IMR-90 (cell line): Measurements from ENCODE around the gene CSH2. TPM values are rescaled to one million over a fixed set of nuclear protein-coding genes. Genes with fewer than 3 reads are reported as not detected.

ENCODE experiments used
- ATAC-seq: fragments of 200-7000 bp; cut with Tn5 transposase; 2 replicates; pipeline ENCODE4 v1.9.1; 2020; ENCODE audit warnings: low read depth, mild to moderate bottlenecking, moderate library complexity
- BruUV-seq: library from RNA; stranded (reverse); fragments of 400-500 nt; replicated peaks from 2 replicates; lab custom pipeline; 2021; lab: Mats Ljungman, UMichigan
- CTCF ChIA-PET: fragments of 300-600 bp; formaldehyde crosslinking; extraction: SDS; loops from one replicate; lab custom pipeline; 2021; ENCODE audit warnings: antibody characterized with exemption; lab: Yijun Ruan, JAX
- POLR2A ChIA-PET: fragments of 300-600 bp; sonication (Branson Sonifier 250); formaldehyde crosslinking; loops from one replicate; lab custom pipeline; 2022; ENCODE audit warnings: antibody characterized with exemption; ENCODE audit not compliant: unreplicated experiment; lab: Charles Lee
- DNase-seq: peaks from one replicate; pipeline ENCODE4 v3.0.0; 2013
- H2AFZ ChIP-seq: replicated peaks from 2 replicates; pipeline ENCODE3; 2013; ENCODE audit warnings: low read length, mild to moderate bottlenecking; ENCODE audit not compliant: poor library complexity
- H2AK5ac ChIP-seq: 2 replicates; pipeline ENCODE4 v1.6.1; 2013; ENCODE audit warnings: low read depth, low read length, inconsistent platforms
- H2AK9ac ChIP-seq: replicated peaks from 2 replicates; pipeline ENCODE3; 2013; ENCODE audit warnings: mild to moderate bottlenecking, low read depth, low read length, moderate library complexity; ENCODE audit not compliant: poor library complexity
- H2BK120ac ChIP-seq: 2 replicates; pipeline ENCODE4 v1.6.1; 2013; ENCODE audit warnings: low read depth, low read length, inconsistent platforms
- H2BK15ac ChIP-seq: 3 replicates; pipeline ENCODE4 v1.6.1; 2013; ENCODE audit warnings: low read depth, low read length, inconsistent platforms
- H2BK20ac ChIP-seq: 2 replicates; pipeline ENCODE4 v1.6.1; 2013; ENCODE audit warnings: low read depth, mild to moderate bottlenecking, inconsistent platforms, low read length, moderate library complexity
- H2BK5ac ChIP-seq: 2 replicates; pipeline ENCODE4 v1.6.1; 2013; ENCODE audit warnings: mild to moderate bottlenecking, low read depth, low read length, inconsistent platforms; ENCODE audit not compliant: poor library complexity, severe bottlenecking
- H3K14ac ChIP-seq: replicated peaks from 2 replicates; pipeline ENCODE4 v1.6.1; 2013; ENCODE audit warnings: low read depth, low read length, inconsistent platforms
- H3K18ac ChIP-seq: 2 replicates; pipeline ENCODE4 v1.6.1; 2013; ENCODE audit warnings: low read depth, low read length, control low read depth
- H3K23ac ChIP-seq: 2 replicates; pipeline ENCODE4 v1.6.1; 2013; ENCODE audit warnings: low read depth, low read length, inconsistent platforms
- H3K27ac ChIP-seq: 2 replicates; pipeline ENCODE4 v1.5.1; 2013; ENCODE audit warnings: mild to moderate bottlenecking, control low read depth, low read length; ENCODE audit not compliant: insufficient read depth
- H3K27me3 ChIP-seq: 2 replicates; pipeline ENCODE4 v1.6.1; 2013; ENCODE audit warnings: low read length; ENCODE audit not compliant: control insufficient read depth, insufficient read depth
- H3K36me3 ChIP-seq: 2 replicates; pipeline ENCODE4 v1.6.1; 2013; ENCODE audit warnings: low read length, mixed read lengths; ENCODE audit not compliant: control insufficient read depth, insufficient read depth
- H3K4ac ChIP-seq: 2 replicates; pipeline ENCODE4 v1.6.1; 2013; ENCODE audit warnings: low read depth, low read length, inconsistent platforms
- H3K4me1 ChIP-seq: 2 replicates; pipeline ENCODE4 v1.6.1; 2013; ENCODE audit warnings: low read length, mixed read lengths; ENCODE audit not compliant: control insufficient read depth, insufficient read depth
- H3K4me2 ChIP-seq: 2 replicates; pipeline ENCODE4 v1.6.1; 2013; ENCODE audit warnings: low read depth, mild to moderate bottlenecking, control low read depth, low read length, moderate library complexity
- H3K4me3 ChIP-seq: 2 replicates; pipeline ENCODE4 v1.5.1; 2013; ENCODE audit warnings: low read depth, mild to moderate bottlenecking, control low read depth, low read length, moderate library complexity; ENCODE audit not compliant: insufficient read depth
- H3K56ac ChIP-seq: 2 replicates; pipeline ENCODE4 v1.6.1; 2013; ENCODE audit warnings: low read length, inconsistent platforms; ENCODE audit not compliant: insufficient read depth; ENCODE audit errors: extremely low read depth
- H3K79me1 ChIP-seq, 2 experiments: 2 replicates each; pipeline ENCODE4 v1.6.1; 2013; ENCODE audit warnings: low read length in 2 of 2, inconsistent platforms in 1 of 2, low read depth in 1 of 2
- H3K9ac ChIP-seq: 2 replicates; pipeline ENCODE4 v1.6.1; 2013; ENCODE audit warnings: low read depth, low read length, control low read depth
- H3K9me1 ChIP-seq: 2 replicates; pipeline ENCODE4 v1.6.1; 2013; ENCODE audit warnings: low read length, inconsistent platforms; ENCODE audit not compliant: insufficient read depth
- H3K9me3 ChIP-seq: 2 replicates; pipeline ENCODE4 v1.6.1; 2013; ENCODE audit warnings: low read length; ENCODE audit not compliant: control insufficient read depth, insufficient read depth
- H4K20me1 ChIP-seq: 2 replicates; pipeline ENCODE4 v1.6.1; 2013; ENCODE audit warnings: low read length, inconsistent platforms; ENCODE audit not compliant: insufficient read depth
- H4K5ac ChIP-seq: 2 replicates; pipeline ENCODE4 v1.6.1; 2013; ENCODE audit warnings: mild to moderate bottlenecking, low read depth, low read length, control low read depth
- H4K8ac ChIP-seq, 2 experiments: 2 replicates each; pipeline ENCODE4 v1.6.1; 2013; ENCODE audit warnings: low read depth in 2 of 2, low read length in 2 of 2, control low read depth in 1 of 2, inconsistent platforms in 1 of 2
- H4K91ac ChIP-seq: 2 replicates; pipeline ENCODE4 v1.6.1; 2013; ENCODE audit warnings: low read depth, low read length, inconsistent platforms; ENCODE audit not compliant: insufficient read depth
- BHLHE40 ChIP-seq: fragments of 150-350 bp; IDR thresholded peaks from 2 replicates; pipeline ENCODE4 v1.6.1; 2016; ENCODE audit warnings: mild to moderate bottlenecking, low read depth, low read length
- CEBPB ChIP-seq: IDR thresholded peaks from 2 replicates; pipeline ENCODE4 v1.6.1; 2012; ENCODE audit warnings: low read depth, low read length, improper control_type of control experiment
- CHD1 ChIP-seq: IDR thresholded peaks from 2 replicates; pipeline ENCODE4 v1.6.1; 2012; ENCODE audit warnings: low read depth, low read length, improper control_type of control experiment
- FOS ChIP-seq: fragments of 150-350 bp; IDR thresholded peaks from 2 replicates; pipeline ENCODE4 v1.6.1; 2016; ENCODE audit warnings: low read depth, low read length
- MAFK ChIP-seq: IDR thresholded peaks from 2 replicates; pipeline ENCODE4 v1.6.1; 2012; ENCODE audit warnings: low read depth, low read length, improper control_type of control experiment
- MAZ ChIP-seq: IDR thresholded peaks from 2 replicates; pipeline ENCODE4 v1.6.1; 2012; ENCODE audit warnings: low read depth, mild to moderate bottlenecking, low read length, improper control_type of control experiment, moderate library complexity, borderline replicate concordance
- MXI1 ChIP-seq: IDR thresholded peaks from 2 replicates; pipeline ENCODE4 v1.6.1; 2012; ENCODE audit warnings: low read depth, mild to moderate bottlenecking, low read length, moderate library complexity, borderline replicate concordance
- NFE2L2 ChIP-seq: fragments of 150-350 bp; IDR thresholded peaks from 2 replicates; pipeline ENCODE4 v1.6.1; 2016; ENCODE audit warnings: low read depth, mild to moderate bottlenecking, low read length
- POLR2A ChIP-seq: IDR thresholded peaks from 2 replicates; pipeline ENCODE4 v1.6.1; 2012; ENCODE audit warnings: mild to moderate bottlenecking, low read depth, low read length
- RAD21 ChIP-seq: IDR thresholded peaks from 2 replicates; pipeline ENCODE4 v1.6.1; 2012; ENCODE audit warnings: low read length, improper control_type of control experiment
- RCOR1 ChIP-seq: IDR thresholded peaks from 2 replicates; pipeline ENCODE4 v1.6.1; 2012; ENCODE audit warnings: mild to moderate bottlenecking, low read length, improper control_type of control experiment; ENCODE audit not compliant: insufficient replicate concordance
- RFX5 ChIP-seq: IDR thresholded peaks from 2 replicates; pipeline ENCODE4 v1.8.0; 2012; ENCODE audit warnings: low read depth, mild to moderate bottlenecking, low read length, moderate library complexity
- SMC3 ChIP-seq: fragments of 150-350 bp; IDR thresholded peaks from 2 replicates; pipeline ENCODE4 v1.6.1; 2016; ENCODE audit warnings: low read depth, mild to moderate bottlenecking, antibody characterized with exemption, low read length, moderate library complexity
- USF2 ChIP-seq: fragments of 150-350 bp; IDR thresholded peaks from 2 replicates; pipeline ENCODE4 v1.6.1; 2017; ENCODE audit warnings: mild to moderate bottlenecking, antibody characterized with exemption, low read length, low read depth
- WGBS, 2 experiments: methylation state at CpG; one replicate each; pipeline versions ENCODE4 v1.1.5 to v1.1.7; 2013; ENCODE audit warnings: missing lambda C conversion rate in 2 of 2; ENCODE audit not compliant: insufficient read length in 1 of 2; ENCODE audit errors: extremely low coverage in 2 of 2; 5-methylcytosine and 5-hydroxymethylcytosine counted together
- dilution Hi-C: fragments of 300-500 bp; cut with HindIII; formaldehyde crosslinking; loops from one replicate; pipeline ENCODE4 v1.14.3; 2018; ENCODE audit warnings: low sequenced_read_pairs; ENCODE audit not compliant: unreplicated experiment
- in situ Hi-C: fragments of 300-500 bp; cut with MboI; formaldehyde crosslinking; loops from 3 replicates; pipeline ENCODE4 v1.14.3; 2019; ENCODE audit warnings: low sequenced_read_pairs, inconsistent platforms, mixed read lengths
- intact Hi-C: fragments of 100-400 bp; cut with micrococcal nuclease; formaldehyde crosslinking; loops from 2 replicates; pipeline ENCODE4 v1.10.0; 2022
- polyA plus RNA-seq, 3 experiments: library from polyadenylated mRNA; depleted of rRNA; stranded (reverse); fragments of >200 nt; gene quantifications; 2 replicates each; pipeline ENCODE4 v1.2.3, GENCODE V29; 2012; ENCODE audit warnings: low replicate concordance in 1 of 3
- total RNA-seq: library from RNA; depleted of rRNA; stranded (reverse); fragments of >200 nt; gene quantifications from 2 replicates; pipeline ENCODE4 v1.2.3, GENCODE V29; 2012
- TF ChIP-seq, protein P1 (sequence below): conservative IDR thresholded peaks from 2 replicates; pipeline ENCODE4 v1.5.1; 2012; ENCODE audit warnings: mild to moderate bottlenecking, low read depth, low read length, improper control_type of control experiment

The CSH2 gene
- total and polyA plus RNA-seq, 2 of the 4 experiments (the other 2 are of a cell fraction): not detected

DNA sequence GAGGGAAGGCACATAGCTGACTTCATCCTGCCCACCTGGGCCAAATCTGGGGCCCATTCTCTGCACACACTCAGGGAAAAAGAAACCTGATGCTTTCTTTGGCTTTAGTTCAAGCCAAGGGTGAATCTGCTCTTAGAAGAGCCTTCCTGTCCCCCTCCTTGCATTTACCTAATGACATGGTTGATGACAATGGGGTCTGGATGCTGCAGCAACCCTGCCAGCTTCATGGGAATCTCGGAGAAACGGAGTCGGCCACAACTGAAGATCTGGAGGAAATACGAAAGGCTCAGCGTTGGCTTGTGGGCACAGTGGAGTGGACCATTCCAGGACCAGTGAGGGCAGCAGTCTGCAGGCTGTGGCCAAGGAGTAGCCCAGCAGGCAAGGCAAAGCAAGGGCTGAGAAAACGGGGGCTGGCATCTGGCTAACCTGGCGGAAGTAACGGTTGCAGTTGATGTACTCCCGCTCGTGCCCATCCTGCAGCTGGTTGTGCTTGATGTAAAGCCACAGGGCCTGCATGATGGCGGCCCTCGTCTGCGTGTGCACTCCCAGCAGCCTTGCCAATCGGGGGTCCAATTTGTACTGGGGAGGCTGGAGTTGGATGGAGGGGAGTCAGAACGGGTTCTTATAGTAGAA is 39.6 kb downstream of the CSH2 start:
- POLR2A ChIA-PET: interaction anchor here (0.7 kb wide), 1 partner anchor 17 kb away, joined by 3 read pairs; no protein-coding TSS in a partner anchor

More for the DNA sequence above, 39.6 kb downstream of the CSH2 start:
- Histone ChIP-seq H3K23ac (no peak overlapping the region), H3K4ac (no peak overlapping the region), H3K36me3 (peaks cover 71% of the 10 kb centered on the region), H3K9ac (no peak overlapping the region), H3K27ac (no peak overlapping the region), H3K4me3 (no peak overlapping the region), H3K18ac (no peak overlapping the region), H3K14ac (no peak overlapping the region), H3K27me3 (no peaks in the 10 kb centered on the region), H4K91ac (no peak overlapping the region), H3K56ac (no peak overlapping the region), H2BK15ac (no peak overlapping the region), H2BK120ac (no peak overlapping the region), H3K4me1 (peaks cover 7% of the 10 kb centered on the region), H2AK9ac (peak overlapping the region; percentile 82), H4K20me1 (peaks cover 51% of the 10 kb centered on the region), H2AK5ac (no peak overlapping the region), H2BK5ac (peak overlapping the region; percentile 6), H2AFZ (no peak overlapping the region), H4K5ac (no peak overlapping the region), H3K79me1 (peaks cover 21 to 79% of the 10 kb centered on the region in 2 experiments), H2BK20ac (no peak overlapping the region), H3K9me1 (no peaks in the 10 kb centered on the region; the same call in 1 of the 2 replicates), H4K8ac (no peak overlapping the region), H3K4me2 (no peak overlapping the region), H3K9me3 (no peaks in the 10 kb centered on the region)
- DNase-seq: no peak
- intact Hi-C loops (no loop called here), in situ Hi-C loops (no loop called here), dilution Hi-C loops (no loop called here)
- CTCF ChIA-PET: interaction anchor here (0.6 to 1.4 kb wide), 3 partner anchors 33 to 267 kb away, joined by 3 read pairs; no protein-coding TSS in a partner anchor
- TF ChIP-seq CEBPB: no peak
- TF ChIP-seq NFE2L2: no peak
- TF ChIP-seq POLR2A: no peak
- no peak for TF ChIP-seq FOS
- TF ChIP-seq SMC3: no peak
- no peak for TF ChIP-seq MXI1
- TF ChIP-seq MAFK: no peak
- no peak for TF ChIP-seq USF2
- no peak for TF ChIP-seq BHLHE40
- no peak for TF ChIP-seq RAD21
- no peak for TF ChIP-seq RCOR1
- no peak for TF ChIP-seq CHD1
- no peak for TF ChIP-seq MAZ
- no peak for TF ChIP-seq RFX5
- TF ChIP-seq, protein P1, sequence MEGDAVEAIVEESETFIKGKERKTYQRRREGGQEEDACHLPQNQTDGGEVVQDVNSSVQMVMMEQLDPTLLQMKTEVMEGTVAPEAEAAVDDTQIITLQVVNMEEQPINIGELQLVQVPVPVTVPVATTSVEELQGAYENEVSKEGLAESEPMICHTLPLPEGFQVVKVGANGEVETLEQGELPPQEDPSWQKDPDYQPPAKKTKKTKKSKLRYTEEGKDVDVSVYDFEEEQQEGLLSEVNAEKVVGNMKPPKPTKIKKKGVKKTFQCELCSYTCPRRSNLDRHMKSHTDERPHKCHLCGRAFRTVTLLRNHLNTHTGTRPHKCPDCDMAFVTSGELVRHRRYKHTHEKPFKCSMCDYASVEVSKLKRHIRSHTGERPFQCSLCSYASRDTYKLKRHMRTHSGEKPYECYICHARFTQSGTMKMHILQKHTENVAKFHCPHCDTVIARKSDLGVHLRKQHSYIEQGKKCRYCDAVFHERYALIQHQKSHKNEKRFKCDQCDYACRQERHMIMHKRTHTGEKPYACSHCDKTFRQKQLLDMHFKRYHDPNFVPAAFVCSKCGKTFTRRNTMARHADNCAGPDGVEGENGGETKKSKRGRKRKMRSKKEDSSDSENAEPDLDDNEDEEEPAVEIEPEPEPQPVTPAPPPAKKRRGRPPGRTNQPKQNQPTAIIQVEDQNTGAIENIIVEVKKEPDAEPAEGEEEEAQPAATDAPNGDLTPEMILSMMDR: no peak
- no TSS peak for BruUV-seq
- ATAC-seq: no peak
- WGBS, 2 experiments: 92% methylated on average over 5 of the region's 15 CpGs; no CpG with 5 or more reads in 1 of the 2 experiments
